ENCODE data around the gene SPECC1.
"Not testable (repeated sequence)": the region's sequence is repeated elsewhere in the genome, so short reads cannot be mapped to it uniquely, and the experiment has no call there.

The SPECC1 gene

GRCh38 chr17:20205609-20206008 lies 196.4 kb downstream of the SPECC1 start:
- DNase-seq = no peak

- peak in 3 of 56 donors; percentile 21 to 41 (median 37) for DNase-seq
Observed at GRCh38 chr17:20206068-20206467, 196.9 kb downstream of the SPECC1 start.

GRCh38 chr17:20206591-20206990 lies 197.4 kb downstream of the SPECC1 start:
- no peak for DNase-seq

GRCh38 chr17:20207262-20207985 lies 198.3 kb downstream of the SPECC1 start:
- no peak for DNase-seq

GRCh38 chr17:20208717-20209116 lies 199.6 kb downstream of the SPECC1 start:
- DNase-seq = no peak

GRCh38 chr17:20210180-20210579 lies 201.0 kb downstream of the SPECC1 start:
- DNase-seq = no peak

GRCh38 chr17:20210614-20211013 lies 201.5 kb downstream of the SPECC1 start:
- DNase-seq = no peak

- no peak for DNase-seq
Observed at GRCh38 chr17:20211246-20211645, 202.1 kb downstream of the SPECC1 start.

GRCh38 chr17:20213449-20213848 lies 204.3 kb downstream of the SPECC1 start:
- no peak for DNase-seq

- no peak for DNase-seq
Observed at GRCh38 chr17:20214794-20215193, 205.6 kb downstream of the SPECC1 start.

- DNase-seq = no peak
Observed at GRCh38 chr17:20216154-20216815, 207.1 kb downstream of the SPECC1 start.

GRCh38 chr17:20216853-20217252 lies 207.7 kb downstream of the SPECC1 start:
- no peak for DNase-seq

GRCh38 chr17:20217677-20218076 lies 208.5 kb downstream of the SPECC1 start:
- no peak for DNase-seq

- DNase-seq = no peak
Observed at GRCh38 chr17:20218272-20218671, 209.1 kb downstream of the SPECC1 start.

GRCh38 chr17:20223808-20224328 lies 214.7 kb downstream of the SPECC1 start:
- DNase-seq = no peak

GRCh38 chr17:20224379-20224778 lies 215.2 kb downstream of the SPECC1 start:
- peak in 4 of 56 donors; percentile 22 to 57 (median 38) for DNase-seq

- DNase-seq = peak in 9 of 56 donors; percentile 28 to 60 (median 48)
Observed at GRCh38 chr17:20225162-20226115, 216.3 kb downstream of the SPECC1 start.

- peak in 54 of 56 donors; percentile 34 to 92 (median 76) for DNase-seq
Observed at GRCh38 chr17:20226814-20227482, 217.8 kb downstream of the SPECC1 start.

GRCh38 chr17:20227720-20228370 lies 218.7 kb downstream of the SPECC1 start:
- DNase-seq = not testable (repeated sequence)

- no peak for DNase-seq
Observed at GRCh38 chr17:20228410-20228809, 219.3 kb downstream of the SPECC1 start.
